Lung (tissue), 12 donors: ENCODE measurements around the gene TOM1L2. TPM values are rescaled to one million over a fixed set of nuclear protein-coding genes. Genes with fewer than 3 reads are reported as not detected.
A peak's percentile ranks its signal among the peaks of the same experiment; 100 is the strongest.
"Not testable (repeated sequence)": the region's sequence is repeated elsewhere in the genome, so short reads cannot be mapped to it uniquely, and the experiment has no call there.

Experiments
- ATAC-seq: fragments of 200-7000 bp; cut with Tn5 transposase; one replicate; pipeline ENCODE4 v1.9.1; 2020; ENCODE audit warnings: moderate number of reproducible peaks; ENCODE audit not compliant: insufficient read depth, low FRiP score
- DNase-seq, 3 donors: peaks; one replicate each; pipeline ENCODE4 v3.0.0-alpha.2; 2013 to 2017
- H3K27ac ChIP-seq, 2 donors: one replicate each; pipeline ENCODE4 v1.5.1; 2013; ENCODE audit warnings: mild to moderate bottlenecking in 2 of 2, moderate library complexity in 2 of 2, control low read depth in 1 of 2, inconsistent platforms in 1 of 2, low read depth in 1 of 2, low read length in 1 of 2
- H3K27me3 ChIP-seq, 3 donors: one replicate each; pipeline ENCODE4 v1.5.1; 2013; ENCODE audit warnings: low read length in 2 of 3; ENCODE audit not compliant: control insufficient read depth in 3 of 3, insufficient read depth in 3 of 3
- H3K36me3 ChIP-seq, 4 donors: one replicate each; pipeline ENCODE4 v1.5.1; 2013; ENCODE audit warnings: low read length in 4 of 4, mild to moderate bottlenecking in 1 of 4, moderate library complexity in 1 of 4; ENCODE audit not compliant: control insufficient read depth in 4 of 4, insufficient read depth in 4 of 4
- H3K4me1 ChIP-seq, 5 donors: one replicate each; pipeline ENCODE4 v1.5.1; 2013; ENCODE audit warnings: low read length in 5 of 5, mild to moderate bottlenecking in 2 of 5, moderate library complexity in 1 of 5; ENCODE audit not compliant: control insufficient read depth in 5 of 5, insufficient read depth in 5 of 5
- H3K4me3 ChIP-seq: one replicate; pipeline ENCODE4 v1.5.1; 2013; ENCODE audit warnings: mild to moderate bottlenecking, control low read depth, moderate library complexity
- H3K9ac ChIP-seq, 2 donors: one replicate each; pipeline ENCODE4 v1.5.1; 2013; ENCODE audit warnings: low read length in 2 of 2, control low read depth in 1 of 2; ENCODE audit not compliant: insufficient read depth in 1 of 2
- H3K9me3 ChIP-seq, 4 donors: one replicate each; pipeline ENCODE4 v1.5.1; 2013; ENCODE audit warnings: low read length in 3 of 4, mild to moderate bottlenecking in 1 of 4, moderate library complexity in 1 of 4; ENCODE audit not compliant: control insufficient read depth in 4 of 4, insufficient read depth in 3 of 4
- CTCF ChIP-seq: IDR thresholded peaks from 2 replicates; pipeline ENCODE4 v1.5.1; 2012; ENCODE audit warnings: mild to moderate bottlenecking; ENCODE audit errors: control extremely low read depth, extremely low read depth
- WGBS, 2 donors: extraction: QIAGEN DNeasy Blood & Tissue Kit; methylation state at CpG; one replicate each; pipeline ENCODE4 v1.1.7; 2013; 5-methylcytosine and 5-hydroxymethylcytosine counted together
- polyA plus RNA-seq, 2 donors: library from polyadenylated mRNA; stranded (reverse); fragments of 200-250 nt; gene quantifications; one replicate each; pipeline ENCODE4 v1.2.1, GENCODE V29; 2013
- total RNA-seq, 2 donors: library from RNA; depleted of rRNA in 1 of 2; stranded (reverse); fragments of >200 nt in 1 of 2; gene quantifications; one replicate each; pipeline ENCODE4 v1.2.1, GENCODE V29; 2014 to 2021
- donor health status: control.
- donor health status: control.
- donor health status: Bipolar disorder and iron deficiency.
- donor health status: healthy.
- donor health status: DM: yes; HTN: yes; CAD: no.

TOM1L2 gene
- total and polyA plus RNA-seq, 4 donors, result 21.5 to 56.5 (median 35.8) TPM

- 86 to 94% methylated on average over 7 of the region's 7 CpGs for WGBS, 2 donors
- Histone ChIP-seq H3K36me3 (no peaks in the 10 kb centered on the region), H3K9ac (no peak overlapping the region), H3K27me3 (no peaks in the 10 kb centered on the region), H3K9me3 (no peaks in the 10 kb centered on the region), H3K27ac (peak overlapping the region; percentile 78 to 79), H3K4me3 (no peak overlapping the region), H3K4me1 (peaks cover 14 to 25% (median 22%) of the 10 kb centered on the region in 5 donors)
- no peak for ATAC-seq
- no peak for TF ChIP-seq CTCF
- no peak for DNase-seq
Measured at GRCh38 chr17:17957584-17957916, 14.7 kb downstream of the TOM1L2 start.

- not testable (repeated sequence) for H3K4me3 ChIP-seq, H3K36me3 ChIP-seq, DNase-seq, ATAC-seq, H3K27me3 ChIP-seq, H3K9me3 ChIP-seq, H3K9ac ChIP-seq, H3K27ac ChIP-seq
- peaks cover 17 to 28% (median 25%) of the 10 kb centered on the region in 5 donors for H3K4me1 ChIP-seq
- 97 to 98% methylated on average over 12 of the region's 12 CpGs for WGBS, 2 donors
Measured at GRCh38 chr17:17955790-17956341, 16.3 kb downstream of the TOM1L2 start.

GRCh38 chr17:17954079-17954478 is 18.1 kb downstream of the TOM1L2 start:
- ATAC-seq, result no peak
- WGBS, 2 donors, result 99 to 100% methylated on average over 3 of the region's 3 CpGs

GRCh38 chr17:17952691-17953090 is 19.5 kb downstream of the TOM1L2 start:
- Histone ChIP-seq H3K4me3 (no peak overlapping the region), H3K27me3 (no peaks in the 10 kb centered on the region), H3K4me1 (peaks cover 0 to 19% (median 7%) of the 10 kb centered on the region in 5 donors), H3K9ac (no peak overlapping the region), H3K27ac (no peak overlapping the region), H3K9me3 (no peaks in the 10 kb centered on the region), H3K36me3 (no peaks in the 10 kb centered on the region)
- ATAC-seq, result no peak
- DNase-seq, result no peak
- TF ChIP-seq CTCF, result no peak
- WGBS, 2 donors, result 95 to 97% methylated on average over 3 of the region's 3 CpGs

More at GRCh38 chr17:17954079-17954478, 18.1 kb downstream of the TOM1L2 start:
- no peaks in the 10 kb centered on the region for H3K36me3 ChIP-seq
- peaks cover 10 to 20% (median 15%) of the 10 kb centered on the region in 5 donors for H3K4me1 ChIP-seq
- H3K4me3 ChIP-seq, result no peak overlapping the region
- H3K27me3 ChIP-seq, result no peaks in the 10 kb centered on the region
- no peaks in the 10 kb centered on the region for H3K9me3 ChIP-seq
- no peak for DNase-seq
- H3K9ac ChIP-seq, result no peak overlapping the region
- TF ChIP-seq CTCF, result no peak
- no peak overlapping the region for H3K27ac ChIP-seq
